DOHH2 (cell line): ENCODE data around the gene CLCN7.

ENCODE experiments used
- CTCF ChIP-seq: fragments of 200-600 bp; sonication (generic); IDR thresholded peaks from one replicate; pipeline ENCODE4 v1.5.1; 2014; ENCODE audit warnings: antibody characterized with exemption, mild to moderate bottlenecking, low read depth, low read length; ENCODE audit not compliant: poor library complexity, severe bottlenecking
- EZH2phosphoT487 ChIP-seq: fragments of 200-600 bp; sonication (generic); IDR thresholded peaks from 2 replicates; pipeline ENCODE4 v1.6.1; 2017; ENCODE audit warnings: borderline replicate concordance, mild to moderate bottlenecking, antibody characterized with exemption, low read length, moderate library complexity, mixed read lengths

GRCh38 chr16:1413684-1414531 is 60.9 kb downstream of the CLCN7 start:
- TF ChIP-seq CTCF (peak; percentile 83), EZH2phosphoT487 (no peak)
